CMK (cell line): ENCODE data around the gene CYP8B1.
"Not testable (repeated sequence)": the region's sequence is repeated elsewhere in the genome, so short reads cannot be mapped to it uniquely, and the experiment has no call there.

Experiments used
- DNase-seq: peaks from one replicate; pipeline ENCODE4 v3.0.0-alpha.2; 2010; ENCODE audit warnings: low read depth

Gene CYP8B1

GRCh38 chr3:42884324-42884723 lies 8.6 kb upstream of the CYP8B1 start:
- DNase-seq: no peak

GRCh38 chr3:42883251-42883930 lies 7.7 kb upstream of the CYP8B1 start:
- DNase-seq: not testable (repeated sequence)

- peak; percentile 84 for DNase-seq
These were observed 5.1 kb upstream of the CYP8B1 start for GRCh38 chr3:42880601-42881451.

GRCh38 chr3:42880183-42880582 lies 4.5 kb upstream of the CYP8B1 start:
- DNase-seq: no peak

GRCh38 chr3:42877881-42878280 lies 2.2 kb upstream of the CYP8B1 start:
- no peak for DNase-seq

- DNase-seq: no peak
These were observed 1.5 kb upstream of the CYP8B1 start for GRCh38 chr3:42876940-42877720.

GRCh38 chr3:42876401-42876800 lies 722 bp upstream of the CYP8B1 start:
- no peak for DNase-seq

- no peak for DNase-seq
These were observed 930 bp downstream of the CYP8B1 start for GRCh38 chr3:42874749-42875148.

GRCh38 chr3:42873221-42873982 lies 2.3 kb downstream of the CYP8B1 start:
- DNase-seq: no peak

GRCh38 chr3:42872718-42873117 lies 3.0 kb downstream of the CYP8B1 start:
- DNase-seq: no peak

- no peak for DNase-seq
These were observed 4.0 kb downstream of the CYP8B1 start for GRCh38 chr3:42871592-42872196.

- DNase-seq: no peak
These were observed 6.8 kb downstream of the CYP8B1 start for GRCh38 chr3:42868841-42869240.

- no peak for DNase-seq
These were observed 8.5 kb downstream of the CYP8B1 start for GRCh38 chr3:42867138-42867537.

GRCh38 chr3:42865256-42865655 lies 10.4 kb downstream of the CYP8B1 start:
- DNase-seq: no peak

- DNase-seq: no peak
These were observed 11.2 kb downstream of the CYP8B1 start for GRCh38 chr3:42864321-42864950.

GRCh38 chr3:42856544-42856943 lies 19.1 kb downstream of the CYP8B1 start:
- no peak for DNase-seq

GRCh38 chr3:42855547-42856380 lies 19.9 kb downstream of the CYP8B1 start:
- peak; percentile 49 for DNase-seq

GRCh38 chr3:42855219-42855546 lies 20.5 kb downstream of the CYP8B1 start:
- DNase-seq: no peak

GRCh38 chr3:42853739-42854302 lies 21.9 kb downstream of the CYP8B1 start:
- no peak for DNase-seq

- DNase-seq: no peak
These were observed 22.6 kb downstream of the CYP8B1 start for GRCh38 chr3:42853056-42853455.
